OCI-LY7 (cell line): ENCODE results near the gene WFDC10B. TPM values are rescaled to one million over a fixed set of nuclear protein-coding genes. Genes with fewer than 3 reads are reported as not detected.

Source experiments
- BruUV-seq: library from RNA; stranded (reverse); fragments of 400-500 nt; replicated peaks from 2 replicates; lab custom pipeline; 2021; lab: Mats Ljungman, UMichigan
- CTCF ChIA-PET: fragments of 300-600 bp; sonication (Branson Sonifier 250); formaldehyde crosslinking; loops from one replicate; lab custom pipeline; 2022; ENCODE audit warnings: antibody characterized with exemption; ENCODE audit not compliant: unreplicated experiment; lab: Charles Lee
- POLR2A ChIA-PET: fragments of 300-600 bp; sonication (Branson Sonifier 250); formaldehyde crosslinking; loops from one replicate; lab custom pipeline; 2022; ENCODE audit warnings: antibody characterized with exemption; lab: Charles Lee
- DNase-seq: peaks from one replicate; pipeline ENCODE4 v3.0.0-alpha.2; 2015; ENCODE audit warnings: low spot score
- H2AFZ ChIP-seq: fragments of 200-600 bp; sonication (generic), shearing (Covaris generic); 2 replicates; pipeline ENCODE4 v1.6.1; 2014; ENCODE audit warnings: mild to moderate bottlenecking, antibody characterized with exemption, low read length, moderate library complexity
- H3K27ac ChIP-seq: fragments of 200-600 bp; sonication (generic); 2 replicates; pipeline ENCODE4 v1.5.1; 2014; ENCODE audit warnings: mixed run types, low read depth, mild to moderate bottlenecking, moderate library complexity, low read length, inconsistent platforms; ENCODE audit not compliant: poor library complexity, severe bottlenecking
- H3K36me3 ChIP-seq: fragments of 200-600 bp; sonication (generic); 2 replicates; pipeline ENCODE4 v1.6.1; 2014; ENCODE audit warnings: mild to moderate bottlenecking, antibody characterized with exemption, low read length, moderate library complexity, mixed read lengths; ENCODE audit not compliant: insufficient read depth
- H3K4me1 ChIP-seq: fragments of 200-600 bp; sonication (generic); 2 replicates; pipeline ENCODE4 v1.5.1; 2014; ENCODE audit warnings: mild to moderate bottlenecking, low read length; ENCODE audit not compliant: insufficient read depth, poor library complexity, severe bottlenecking
- H3K4me2 ChIP-seq: fragments of 200-600 bp; sonication (generic); 2 replicates; pipeline ENCODE4 v1.6.1; 2014; ENCODE audit warnings: mild to moderate bottlenecking, low read length
- H3K4me3 ChIP-seq: fragments of 200-600 bp; sonication (generic); 2 replicates; pipeline ENCODE4 v1.5.1; 2014; ENCODE audit warnings: mild to moderate bottlenecking, low read depth, low read length; ENCODE audit not compliant: poor library complexity, severe bottlenecking
- H3K79me2 ChIP-seq: fragments of 200-600 bp; sonication (generic); 2 replicates; pipeline ENCODE4 v1.6.1; 2016; ENCODE audit warnings: low read depth, mild to moderate bottlenecking, low read length, moderate library complexity, mixed read lengths; ENCODE audit not compliant: insufficient read depth
- H3K9me2 ChIP-seq: fragments of 200-600 bp; sonication (generic); 2 replicates; pipeline ENCODE4 v1.6.1; 2016; ENCODE audit warnings: mild to moderate bottlenecking, low read length, mixed read lengths; ENCODE audit not compliant: insufficient read depth
- H3K9me3 ChIP-seq: fragments of 200-600 bp; sonication (generic); 2 replicates; pipeline ENCODE4 v1.6.1; 2014; ENCODE audit warnings: mild to moderate bottlenecking, mixed run types, low read length, mixed read lengths
- H4K20me1 ChIP-seq: fragments of 200-600 bp; sonication (generic); 2 replicates; pipeline ENCODE4 v1.6.1; 2014; ENCODE audit warnings: mild to moderate bottlenecking, antibody characterized with exemption, low read length, moderate library complexity, mixed read lengths; ENCODE audit not compliant: insufficient read depth
- CTCF ChIP-seq: fragments of 200-600 bp; sonication (generic); conservative IDR thresholded peaks from 2 replicates; pipeline ENCODE4 v1.5.1; 2014; ENCODE audit warnings: mild to moderate bottlenecking, antibody characterized with exemption, low read length, moderate library complexity, mixed read lengths
- EZH2phosphoT487 ChIP-seq: fragments of 200-600 bp; sonication (generic); IDR thresholded peaks from 2 replicates; pipeline ENCODE4 v1.6.1; 2018; ENCODE audit warnings: low read depth, borderline replicate concordance, mild to moderate bottlenecking, mixed run types, antibody characterized with exemption, low read length, moderate library complexity, mixed read lengths
- intact Hi-C: fragments of 100-400 bp; cut with micrococcal nuclease; formaldehyde crosslinking; loops from one replicate; pipeline ENCODE4 v1.10.0; 2022; ENCODE audit not compliant: unreplicated experiment
- total RNA-seq, 2 experiments: library from RNA; depleted of rRNA in 1 of 2; stranded (reverse); fragments of >200 nt in 1 of 2; shearing (Covaris generic) in 1 of 2; gene quantifications; 2 replicates each; pipeline ENCODE4 v1.2.3, GENCODE V29; 2014 to 2022

WFDC10B gene
- total RNA-seq, 2 experiments from 2014 or later: not detected

GRCh38 chr20:45735552-45735951, 30.7 kb upstream of the WFDC10B start:
- ChIA-PET CTCF (no interaction called here), POLR2A (no interaction called here)
- no peak overlapping the region for H3K4me2 ChIP-seq
- no peak for DNase-seq
- H3K4me3 ChIP-seq: no peak overlapping the region
- no peaks in the 10 kb centered on the region for H3K9me2 ChIP-seq
- intact Hi-C loops: no loop called here
- TF ChIP-seq CTCF: no peak
- TF ChIP-seq EZH2phosphoT487: no peak
- no peaks in the 10 kb centered on the region for H3K4me1 ChIP-seq
- H3K27ac ChIP-seq: no peak overlapping the region
- peaks cover 15% of the 10 kb centered on the region; the same call in 1 of the 2 replicates for H3K9me3 ChIP-seq
- no peak overlapping the region for H2AFZ ChIP-seq
- no TSS peak for BruUV-seq
- H3K36me3 ChIP-seq: no peaks in the 10 kb centered on the region
- no peaks in the 10 kb centered on the region for H4K20me1 ChIP-seq
- no peaks in the 10 kb centered on the region for H3K79me2 ChIP-seq

- H3K4me3 ChIP-seq: no peak overlapping the region
- H3K79me2 ChIP-seq: no peaks in the 10 kb centered on the region
- H4K20me1 ChIP-seq: no peaks in the 10 kb centered on the region
- ChIA-PET POLR2A (no interaction called here), CTCF (no interaction called here)
- no peak overlapping the region for H3K4me2 ChIP-seq
- no peaks in the 10 kb centered on the region for H3K36me3 ChIP-seq
- intact Hi-C loops: no loop called here
- no TSS peak for BruUV-seq
- H2AFZ ChIP-seq: no peak overlapping the region
- TF ChIP-seq EZH2phosphoT487: no peak
- no peak for TF ChIP-seq CTCF
- no peaks in the 10 kb centered on the region for H3K4me1 ChIP-seq
- H3K9me2 ChIP-seq: no peaks in the 10 kb centered on the region
- DNase-seq: peak; percentile 2
- H3K27ac ChIP-seq: no peak overlapping the region
- H3K9me3 ChIP-seq: peaks cover 15% of the 10 kb centered on the region; the same call in 1 of the 2 replicates
Observed at GRCh38 chr20:45732199-45732598, 27.4 kb upstream of the WFDC10B start.

DNA sequence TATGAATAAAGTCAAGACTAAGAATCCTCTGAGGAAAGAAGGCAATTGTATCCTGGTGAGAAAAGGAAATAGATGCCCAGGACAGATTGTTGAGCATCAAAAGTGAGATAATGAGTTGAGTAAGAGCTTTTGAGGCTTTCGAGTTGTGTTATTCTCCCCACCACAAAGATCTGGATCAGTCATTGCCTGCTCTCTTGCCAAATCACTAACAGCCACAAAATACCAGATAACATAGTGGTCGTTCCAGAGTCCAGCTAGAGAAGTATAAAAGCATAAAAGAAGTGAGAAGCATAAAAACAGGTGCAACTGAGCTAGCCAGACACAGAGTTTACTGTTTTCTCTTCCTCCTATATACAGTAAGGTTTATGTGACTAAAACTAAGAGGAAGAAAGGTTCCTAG, 22.2 kb upstream of the WFDC10B start:
- peaks cover 7% of the 10 kb centered on the region; the same call in 1 of the 2 replicates for H3K9me3 ChIP-seq
- no peak for TF ChIP-seq CTCF
- no peak for TF ChIP-seq EZH2phosphoT487
- H3K79me2 ChIP-seq: no peaks in the 10 kb centered on the region
- H2AFZ ChIP-seq: no peak overlapping the region
- no peaks in the 10 kb centered on the region for H3K4me1 ChIP-seq
- no peak overlapping the region for H3K4me2 ChIP-seq
- BruUV-seq: no TSS peak
- no peaks in the 10 kb centered on the region for H4K20me1 ChIP-seq
- H3K36me3 ChIP-seq: no peaks in the 10 kb centered on the region
- no peaks in the 10 kb centered on the region for H3K9me2 ChIP-seq
- no peak for DNase-seq
- no peak overlapping the region for H3K4me3 ChIP-seq
- intact Hi-C loops: no loop called here
- POLR2A ChIA-PET: no interaction called here
- CTCF ChIA-PET: no interaction called here
- H3K27ac ChIP-seq: no peak overlapping the region
